ENCODE data around the gene HADH. TPM values are rescaled to one million over a fixed set of nuclear protein-coding genes. Genes with fewer than 3 reads are reported as not detected.

The HADH gene
- total RNA-seq, 1 experiment from 2014 or later, result 69.5 TPM

- ChIA-PET POLR2A (ENCODE audit: low non-redundant PET) (no interaction called here), CTCF (no interaction called here)
- no peak for TF ChIP-seq CTCF (conservative IDR thresholded peaks at IDR 0.05; ENCODE audit: low read depth, low read length)
- no peak for TF ChIP-seq EZH2 (IDR thresholded peaks at IDR 0.05; ENCODE audit: borderline replicate concordance, low read depth, low read length, poor library complexity, severe bottlenecking)
- Histone ChIP-seq H3K36me3 (ENCODE audit: insufficient read depth, low read length, poor library complexity, severe bottlenecking) (peaks cover 10% of the 10 kb centered on the region), H3K27me3 (replicated peaks; ENCODE audit: insufficient read depth, low read depth, low read length, poor library complexity) (no peaks in the 10 kb centered on the region), H3K27ac (ENCODE audit: low read depth, low read length, poor library complexity, severe bottlenecking) (no peak overlapping the region), H3K4me3 (ENCODE audit: low read depth, low read length, poor library complexity, severe bottlenecking) (no peak overlapping the region), H3K9me3 (ENCODE audit: low read depth, low read length, poor library complexity, severe bottlenecking) (no peaks in the 10 kb centered on the region), H3K4me1 (ENCODE audit: insufficient read depth, low read length, poor library complexity, severe bottlenecking) (peaks cover 8% of the 10 kb centered on the region)
- no peak for DNase-seq (ENCODE audit: low spot score)
- intact Hi-C loops (cut with micrococcal nuclease; ENCODE audit: unreplicated experiment), result no loop called here
- no TSS peak for BruUV-seq (replicated peaks)
Observed at GRCh38 chr4:107997794-107998193, 8.1 kb downstream of the HADH start.

GRCh38 chr4:107999932-108000539 lies 10.3 kb downstream of the HADH start:
- Histone ChIP-seq H3K4me1 (ENCODE audit: insufficient read depth, low read length, poor library complexity, severe bottlenecking) (no peaks in the 10 kb centered on the region), H3K27me3 (replicated peaks; ENCODE audit: insufficient read depth, low read depth, low read length, poor library complexity) (no peaks in the 10 kb centered on the region), H3K27ac (ENCODE audit: low read depth, low read length, poor library complexity, severe bottlenecking) (no peak overlapping the region), H3K9me3 (ENCODE audit: low read depth, low read length, poor library complexity, severe bottlenecking) (no peaks in the 10 kb centered on the region), H3K4me3 (ENCODE audit: low read depth, low read length, poor library complexity, severe bottlenecking) (no peak overlapping the region), H3K36me3 (ENCODE audit: insufficient read depth, low read length, poor library complexity, severe bottlenecking) (peaks cover 10% of the 10 kb centered on the region)
- ChIA-PET CTCF (no interaction called here), POLR2A (ENCODE audit: low non-redundant PET) (no interaction called here)
- no peak for DNase-seq (ENCODE audit: low spot score)
- intact Hi-C loops (cut with micrococcal nuclease; ENCODE audit: unreplicated experiment), result no loop called here
- BruUV-seq (replicated peaks), result no TSS peak
- TF ChIP-seq EZH2 (IDR thresholded peaks at IDR 0.05; ENCODE audit: borderline replicate concordance, low read depth, low read length, poor library complexity, severe bottlenecking) (no peak), CTCF (conservative IDR thresholded peaks at IDR 0.05; ENCODE audit: low read depth, low read length) (no peak)

GRCh38 chr4:108001540-108002135 lies 11.9 kb downstream of the HADH start:
- no peak overlapping the region for H3K27ac ChIP-seq (ENCODE audit: low read depth, low read length, poor library complexity, severe bottlenecking)
- H3K4me1 ChIP-seq (ENCODE audit: insufficient read depth, low read length, poor library complexity, severe bottlenecking), result no peaks in the 10 kb centered on the region
- ChIA-PET CTCF (no interaction called here), POLR2A (ENCODE audit: low non-redundant PET) (no interaction called here)
- intact Hi-C loops (cut with micrococcal nuclease; ENCODE audit: unreplicated experiment), result no loop called here
- BruUV-seq (replicated peaks), result no TSS peak
- peaks cover 10% of the 10 kb centered on the region for H3K36me3 ChIP-seq (ENCODE audit: insufficient read depth, low read length, poor library complexity, severe bottlenecking)
- TF ChIP-seq CTCF (conservative IDR thresholded peaks at IDR 0.05; ENCODE audit: low read depth, low read length) (no peak), EZH2 (IDR thresholded peaks at IDR 0.05; ENCODE audit: borderline replicate concordance, low read depth, low read length, poor library complexity, severe bottlenecking) (no peak)
- H3K4me3 ChIP-seq (ENCODE audit: low read depth, low read length, poor library complexity, severe bottlenecking), result no peak overlapping the region
- no peak for DNase-seq (ENCODE audit: low spot score)
- no peaks in the 10 kb centered on the region for H3K9me3 ChIP-seq (ENCODE audit: low read depth, low read length, poor library complexity, severe bottlenecking)
- H3K27me3 ChIP-seq (replicated peaks; ENCODE audit: insufficient read depth, low read depth, low read length, poor library complexity), result no peaks in the 10 kb centered on the region
